Neutrophil (primary cell): ENCODE data around the gene POLR2I.
"Not testable (repeated sequence)": the region's sequence is repeated elsewhere in the genome, so short reads cannot be mapped to it uniquely, and the experiment has no call there.

Source experiments
- H3K27ac ChIP-seq: fragments of 200-600 bp; sonication (generic); 2 replicates; pipeline ENCODE4 v1.5.1; 2016; ENCODE audit warnings: mild to moderate bottlenecking, moderate library complexity
- H3K27me3 ChIP-seq: fragments of 200-600 bp; sonication (generic); 2 replicates; pipeline ENCODE4 v1.6.0; 2016; ENCODE audit warnings: mild to moderate bottlenecking
- H3K36me3 ChIP-seq: fragments of 200-600 bp; sonication (generic); 2 replicates; pipeline ENCODE4 v1.5.1; 2017
- H3K4me1 ChIP-seq, 2 experiments: fragments of 200-600 bp in 1 of 2; sonication (generic) in 1 of 2; 1 replicate in 1 of 2; 2 replicates in 1 of 2; pipeline versions ENCODE4 v1.5.1 to v1.6.1; 2013 to 2016; ENCODE audit warnings: low read depth in 1 of 2, low read length in 1 of 2, mild to moderate bottlenecking in 1 of 2, moderate library complexity in 1 of 2; ENCODE audit not compliant: control insufficient read depth in 1 of 2, insufficient read depth in 1 of 2
- H3K4me3 ChIP-seq, 2 experiments: fragments of 200-600 bp in 1 of 2; sonication (generic) in 1 of 2; 1 replicate in 1 of 2; 2 replicates in 1 of 2; pipeline ENCODE4 v1.5.1; 2013 to 2016; ENCODE audit warnings: low read depth in 1 of 2, low read length in 1 of 2, mild to moderate bottlenecking in 1 of 2, moderate library complexity in 1 of 2
- H3K9me3 ChIP-seq: fragments of 200-600 bp; sonication (generic); 2 replicates; pipeline ENCODE4 v1.5.1; 2016
- CTCF ChIP-seq: fragments of 200-600 bp; sonication (generic); IDR thresholded peaks from 2 replicates; pipeline ENCODE4 v1.5.1; 2016; ENCODE audit warnings: antibody characterized with exemption

POLR2I gene

GRCh38 chr19:36079389-36079945 is 35.2 kb downstream of the POLR2I start:
- H3K36me3 ChIP-seq, result peaks cover 53% of the 10 kb centered on the region
- TF ChIP-seq CTCF, result no peak

GRCh38 chr19:36073121-36073876 is 41.4 kb downstream of the POLR2I start:
- no peaks in the 10 kb centered on the region for H3K9me3 ChIP-seq
- H3K36me3 ChIP-seq, result peaks cover 65% of the 10 kb centered on the region
- no peak overlapping the region for H3K4me3 ChIP-seq
- no peak for TF ChIP-seq CTCF
- H3K27me3 ChIP-seq, result no peaks in the 10 kb centered on the region
- no peaks in the 10 kb centered on the region for H3K4me1 ChIP-seq
- no peak overlapping the region for H3K27ac ChIP-seq

More at GRCh38 chr19:36079389-36079945, 35.2 kb downstream of the POLR2I start:
- no peaks in the 10 kb centered on the region for H3K27me3 ChIP-seq
- H3K4me1 ChIP-seq, result no peaks in the 10 kb centered on the region
- no peak overlapping the region for H3K4me3 ChIP-seq
- no peak overlapping the region for H3K27ac ChIP-seq
- no peaks in the 10 kb centered on the region for H3K9me3 ChIP-seq

- Histone ChIP-seq H3K36me3 (peaks cover 72% of the 10 kb centered on the region), H3K27me3 (no peaks in the 10 kb centered on the region), H3K27ac (no peak overlapping the region), H3K4me1 (no peaks in the 10 kb centered on the region), H3K4me3 (no peak overlapping the region), H3K9me3 (no peaks in the 10 kb centered on the region)
- TF ChIP-seq CTCF, result no peak
Observed at GRCh38 chr19:36072081-36072480, 42.6 kb downstream of the POLR2I start.

GRCh38 chr19:36068810-36069499 is 45.7 kb downstream of the POLR2I start:
- H3K4me1 ChIP-seq, H3K27me3 ChIP-seq, H3K27ac ChIP-seq, H3K9me3 ChIP-seq, H3K4me3 ChIP-seq: not testable (repeated sequence)
- peaks cover 78% of the 10 kb centered on the region for H3K36me3 ChIP-seq

- no peaks in the 10 kb centered on the region for H3K4me1 ChIP-seq
- no peak for TF ChIP-seq CTCF
Observed at GRCh38 chr19:36067681-36068080, 47.0 kb downstream of the POLR2I start.

GRCh38 chr19:36064826-36065225 is 49.8 kb downstream of the POLR2I start:
- Histone ChIP-seq H3K36me3 (peaks cover 45% of the 10 kb centered on the region), H3K4me3 (no peak overlapping the region)
- TF ChIP-seq CTCF, result no peak

More at GRCh38 chr19:36067681-36068080, 47.0 kb downstream of the POLR2I start:
- H3K4me3 ChIP-seq, result no peak overlapping the region
- H3K27ac ChIP-seq, result no peak overlapping the region
- H3K36me3 ChIP-seq, result peaks cover 65% of the 10 kb centered on the region
- no peaks in the 10 kb centered on the region for H3K9me3 ChIP-seq
- H3K27me3 ChIP-seq, result no peaks in the 10 kb centered on the region

More at GRCh38 chr19:36064826-36065225, 49.8 kb downstream of the POLR2I start:
- Histone ChIP-seq H3K27me3 (no peaks in the 10 kb centered on the region), H3K27ac (no peak overlapping the region), H3K4me1 (no peaks in the 10 kb centered on the region), H3K9me3 (no peaks in the 10 kb centered on the region)
